Left lung (tissue), 10 donors: ENCODE results near the gene ZBTB37. TPM values are rescaled to one million over a fixed set of nuclear protein-coding genes. Genes with fewer than 3 reads are reported as not detected.

Experiments used
- ATAC-seq: fragments of 200-7000 bp; cut with Tn5 transposase; one replicate; pipeline ENCODE4 v1.9.1; 2020; ENCODE audit warnings: moderate library complexity
- DNase-seq, 4 donors: peaks; one replicate each; pipeline ENCODE4 v3.0.0-alpha.2; 2013 to 2020
- H3K27ac ChIP-seq, 2 donors: fragments of 200-600 bp; sonication (generic) in 1 of 2; one replicate each; pipeline versions ENCODE4 v1.5.0 to v1.8.0; 2020 to 2021
- H3K27me3 ChIP-seq, 2 donors: fragments of 200-600 bp; sonication (generic) in 1 of 2; one replicate each; pipeline versions ENCODE4 v1.5.0 to v1.8.0; 2020 to 2021
- H3K36me3 ChIP-seq, 2 donors: fragments of 200-600 bp; sonication (generic) in 1 of 2; one replicate each; pipeline versions ENCODE4 v1.5.0 to v1.8.0; 2020 to 2021
- H3K4me1 ChIP-seq, 2 donors: fragments of 200-600 bp; one replicate each; pipeline ENCODE4 v1.8.0; 2021
- H3K4me3 ChIP-seq, 2 donors: fragments of 200-600 bp; sonication (generic) in 1 of 2; one replicate each; pipeline versions ENCODE4 v1.5.0 to v1.8.0; 2020 to 2021; ENCODE audit warnings: mild to moderate bottlenecking in 1 of 2
- H3K9me3 ChIP-seq, 2 donors: fragments of 200-600 bp; sonication (generic) in 1 of 2; one replicate each; pipeline versions ENCODE4 v1.5.0 to v1.8.0; 2020 to 2021
- CTCF ChIP-seq, 2 donors: fragments of 200-600 bp; sonication (generic) in 1 of 2; IDR thresholded peaks; one replicate each; pipeline versions ENCODE4 v1.5.0 to v1.8.0; 2021; ENCODE audit warnings: antibody characterized with exemption in 2 of 2
- intact Hi-C, 2 donors: fragments of 100-400 bp; cut with DNase I; formaldehyde crosslinking; loops; one replicate each; pipeline versions ENCODE4 v1.11.2 to v1.14.2; 2022
- polyA plus RNA-seq, 6 donors: library from polyadenylated mRNA; unstranded; fragments of 120-200 nt; gene quantifications; one replicate each; pipeline ENCODE4 v1.2.1, GENCODE V29; 2013; ENCODE audit not compliant: insufficient read length in 6 of 6
- total RNA-seq, 2 donors: library from RNA; stranded (reverse); fragmentation: NEBNext Ultra II Directional; extraction: Animal tissue kit (Norgen Biotek cat#: 25700); gene quantifications; one replicate each; pipeline ENCODE4 v1.2.1, GENCODE V29; 2021
- donor health status: DM: no; HTN: yes; CAD: no.
- donor health status: DM: no; HTN: no; CAD: no.

Gene ZBTB37
- total and polyA plus RNA-seq, 8 donors = 10.0 to 13.3 (median 12.1) TPM

- no peak for DNase-seq
- ATAC-seq = no peak
- H3K4me3 ChIP-seq = no peak overlapping the region
- H3K4me1 ChIP-seq = peaks cover 0 to 9% of the 10 kb centered on the region in 2 donors
- intact Hi-C loops = no loop called here
- H3K27ac ChIP-seq = no peak overlapping the region
- no peak for TF ChIP-seq CTCF (IDR thresholded peaks at IDR 0.05)
- no peaks in the 10 kb centered on the region for H3K27me3 ChIP-seq
- H3K36me3 ChIP-seq = peaks cover 0 to 21% of the 10 kb centered on the region in 2 donors
- no peaks in the 10 kb centered on the region for H3K9me3 ChIP-seq
Observed at GRCh38 chr1:173884701-173885100, 16.5 kb downstream of the ZBTB37 start.

- DNase-seq (no peak), ATAC-seq (no peak)
- peaks cover 0 to 17% of the 10 kb centered on the region in 2 donors for H3K36me3 ChIP-seq
- H3K27ac ChIP-seq = peak overlapping the region in 1 of 2 donors; percentile 72
- TF ChIP-seq CTCF (IDR thresholded peaks at IDR 0.05) = no peak
- H3K27me3 ChIP-seq = no peaks in the 10 kb centered on the region
- H3K4me3 ChIP-seq = no peak overlapping the region
- intact Hi-C loops = no loop called here
- no peaks in the 10 kb centered on the region for H3K9me3 ChIP-seq
- peaks cover 0 to 9% of the 10 kb centered on the region in 2 donors for H3K4me1 ChIP-seq
Observed at GRCh38 chr1:173886746-173887611, 18.8 kb downstream of the ZBTB37 start.

- Histone ChIP-seq H3K4me3 (no peak overlapping the region), H3K27me3 (no peaks in the 10 kb centered on the region), H3K4me1 (peaks cover 0 to 9% of the 10 kb centered on the region in 2 donors), H3K9me3 (no peaks in the 10 kb centered on the region), H3K36me3 (peaks cover 0 to 17% of the 10 kb centered on the region in 2 donors), H3K27ac (no peak overlapping the region)
- DNase-seq = no peak
- no peak for TF ChIP-seq CTCF (IDR thresholded peaks at IDR 0.05)
- intact Hi-C loops = no loop called here
- ATAC-seq = no peak
Observed at GRCh38 chr1:173887627-173888026, 19.4 kb downstream of the ZBTB37 start.

GRCh38 chr1:173888749-173889148 lies 20.6 kb downstream of the ZBTB37 start:
- Histone ChIP-seq H3K4me3 (no peak overlapping the region), H3K4me1 (peaks cover 0 to 9% of the 10 kb centered on the region in 2 donors), H3K9me3 (no peaks in the 10 kb centered on the region), H3K27ac (no peak overlapping the region), H3K36me3 (peaks cover 0 to 17% of the 10 kb centered on the region in 2 donors), H3K27me3 (no peaks in the 10 kb centered on the region)
- no peak for DNase-seq
- intact Hi-C loops = no loop called here
- no peak for TF ChIP-seq CTCF (IDR thresholded peaks at IDR 0.05)
- no peak for ATAC-seq

GRCh38 chr1:173889885-173890284 lies 21.7 kb downstream of the ZBTB37 start:
- H3K9me3 ChIP-seq = no peaks in the 10 kb centered on the region
- no peak overlapping the region for H3K4me3 ChIP-seq
- no peaks in the 10 kb centered on the region for H3K27me3 ChIP-seq
- H3K36me3 ChIP-seq = peaks cover 0 to 17% of the 10 kb centered on the region in 2 donors
- intact Hi-C loops = no loop called here
- peaks cover 0 to 9% of the 10 kb centered on the region in 2 donors for H3K4me1 ChIP-seq
- H3K27ac ChIP-seq = no peak overlapping the region
- ATAC-seq = no peak
- TF ChIP-seq CTCF (IDR thresholded peaks at IDR 0.05) = no peak
- no peak for DNase-seq
